Glutamatergic neuron (in vitro differentiated cells): ENCODE data around the gene DCUN1D2. TPM values are rescaled to one million over a fixed set of nuclear protein-coding genes. Genes with fewer than 3 reads are reported as not detected.

Experiments used
- DNase-seq: peaks from one replicate; pipeline ENCODE4 v3.0.0; 2022
- H3K27ac Mint-ChIP-seq: one replicate; pipeline ENCODE4 v1.8.0; 2020; ENCODE audit warnings: mild to moderate bottlenecking, mixed read lengths, inconsistent platforms; ENCODE audit not compliant: unreplicated experiment
- H3K27me3 Mint-ChIP-seq: one replicate; pipeline ENCODE4 v1.8.0; 2020; ENCODE audit warnings: mild to moderate bottlenecking, moderate library complexity, mixed read lengths, inconsistent platforms; ENCODE audit not compliant: unreplicated experiment
- H3K36me3 Mint-ChIP-seq: one replicate; pipeline ENCODE4 v1.8.0; 2020; ENCODE audit warnings: mild to moderate bottlenecking, mixed read lengths, inconsistent platforms; ENCODE audit not compliant: unreplicated experiment
- H3K4me1 Mint-ChIP-seq: one replicate; pipeline ENCODE4 v1.8.0; 2020; ENCODE audit warnings: mild to moderate bottlenecking, low read depth, mixed read lengths, inconsistent platforms; ENCODE audit not compliant: unreplicated experiment
- H3K4me3 Mint-ChIP-seq: one replicate; pipeline ENCODE4 v1.8.0; 2020; ENCODE audit warnings: mild to moderate bottlenecking, mixed read lengths, inconsistent platforms; ENCODE audit not compliant: unreplicated experiment
- H3K9me3 Mint-ChIP-seq: one replicate; pipeline ENCODE4 v1.8.0; 2020; ENCODE audit warnings: mild to moderate bottlenecking, moderate library complexity, mixed read lengths, inconsistent platforms; ENCODE audit not compliant: unreplicated experiment
- CTCF ChIP-seq: fragments of 200-600 bp; sonication (generic); IDR thresholded peaks from one replicate; pipeline ENCODE4 v1.5.0; 2021; ENCODE audit not compliant: partially characterized antibody, unreplicated experiment
- total RNA-seq: library from RNA; stranded (reverse); fragmentation: NEBNext Ultra II Directional; extraction: Animal tissue kit (Norgen Biotek cat#: 25700); gene quantifications from one replicate; pipeline ENCODE4 v1.2.1, GENCODE V29; 2021; ENCODE audit not compliant: unreplicated experiment

Gene DCUN1D2
- total RNA-seq, 1 donor from 2014 or later: 97.7 TPM

DNA sequence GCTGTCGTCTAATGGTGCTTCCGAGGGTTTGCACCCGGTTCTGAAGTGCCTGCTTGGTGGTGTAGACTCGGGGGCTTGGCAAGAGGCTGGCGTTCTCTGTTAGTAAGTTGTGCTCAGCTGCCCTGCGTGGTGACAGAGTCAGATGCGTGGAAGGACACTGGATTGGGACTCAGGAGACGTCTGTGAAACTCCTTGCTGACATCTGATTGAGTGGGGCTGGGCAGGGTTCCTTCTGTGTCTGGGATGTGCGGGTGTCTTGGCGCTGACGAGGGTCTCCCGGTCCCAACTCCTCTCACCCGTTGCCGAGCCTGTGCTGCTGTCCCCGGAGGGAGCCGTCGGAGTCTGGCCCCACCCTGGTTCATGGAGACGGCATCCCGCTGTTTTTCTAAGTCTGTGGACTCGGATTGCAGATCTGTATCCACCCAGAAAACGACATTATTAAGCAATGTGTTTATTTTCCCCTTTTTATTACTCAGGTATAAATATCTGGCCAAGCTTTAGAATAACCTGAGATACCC, 16.4 kb upstream of the DCUN1D2 start:
- H3K27ac Mint-ChIP-seq: peak overlapping the region; percentile 46
- no peak overlapping the region for H3K4me3 Mint-ChIP-seq
- no peak for DNase-seq
- no peaks in the 10 kb centered on the region for H3K9me3 Mint-ChIP-seq
- no peak for TF ChIP-seq CTCF
- peaks cover 3% of the 10 kb centered on the region for H3K36me3 Mint-ChIP-seq
- H3K4me1 Mint-ChIP-seq: peaks cover 15% of the 10 kb centered on the region
- H3K27me3 Mint-ChIP-seq: peaks cover 3% of the 10 kb centered on the region

DNA sequence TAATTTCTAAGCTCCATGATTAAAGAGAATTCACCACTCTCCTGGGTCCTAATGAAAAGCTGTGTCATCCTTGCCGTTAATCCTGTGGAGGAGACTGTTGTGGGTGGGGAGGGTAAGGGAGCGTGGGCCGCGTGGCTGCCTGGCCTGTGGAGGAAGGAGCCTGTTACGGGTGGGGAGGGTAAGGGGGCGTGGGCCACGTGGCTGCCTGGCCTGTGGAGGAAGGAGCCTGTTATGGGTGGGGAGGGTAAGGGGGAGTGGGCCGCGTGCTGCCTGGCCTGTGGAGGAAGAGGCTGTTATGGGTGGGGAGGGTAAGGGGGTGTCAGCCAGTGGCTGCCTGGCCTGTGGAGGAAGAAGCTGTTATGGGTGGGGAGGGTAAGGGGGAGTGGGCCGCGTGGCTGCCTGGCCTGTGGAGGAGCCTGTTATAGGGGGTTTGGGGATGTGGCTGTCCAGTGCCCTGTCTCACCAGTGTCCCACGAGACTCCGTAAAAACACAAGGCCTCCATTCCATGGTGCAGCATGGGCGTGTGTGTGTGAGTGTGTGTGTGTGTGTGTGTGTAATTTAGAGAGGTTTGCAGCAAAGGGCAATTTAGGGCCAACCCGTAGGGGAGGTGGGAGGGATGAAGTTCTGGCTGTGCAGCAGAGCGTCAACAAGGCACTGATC, 15.6 kb upstream of the DCUN1D2 start:
- no peak for DNase-seq

GRCh38 chr13:113502686-113503085, 12.2 kb upstream of the DCUN1D2 start:
- peaks cover 1% of the 10 kb centered on the region for H3K9me3 Mint-ChIP-seq
- H3K27me3 Mint-ChIP-seq: peaks cover 3% of the 10 kb centered on the region
- no peak overlapping the region for H3K4me3 Mint-ChIP-seq
- no peak for DNase-seq
- H3K27ac Mint-ChIP-seq: no peak overlapping the region
- H3K4me1 Mint-ChIP-seq: peaks cover 8% of the 10 kb centered on the region
- no peaks in the 10 kb centered on the region for H3K36me3 Mint-ChIP-seq
- no peak for TF ChIP-seq CTCF

More for the DNA sequence above, 15.6 kb upstream of the DCUN1D2 start:
- Mint-ChIP-seq H3K9me3 (no peaks in the 10 kb centered on the region), H3K4me3 (no peak overlapping the region), H3K36me3 (peaks cover 3% of the 10 kb centered on the region), H3K4me1 (peaks cover 15% of the 10 kb centered on the region), H3K27me3 (peaks cover 3% of the 10 kb centered on the region), H3K27ac (no peak overlapping the region)
- TF ChIP-seq CTCF: no peak

DNA sequence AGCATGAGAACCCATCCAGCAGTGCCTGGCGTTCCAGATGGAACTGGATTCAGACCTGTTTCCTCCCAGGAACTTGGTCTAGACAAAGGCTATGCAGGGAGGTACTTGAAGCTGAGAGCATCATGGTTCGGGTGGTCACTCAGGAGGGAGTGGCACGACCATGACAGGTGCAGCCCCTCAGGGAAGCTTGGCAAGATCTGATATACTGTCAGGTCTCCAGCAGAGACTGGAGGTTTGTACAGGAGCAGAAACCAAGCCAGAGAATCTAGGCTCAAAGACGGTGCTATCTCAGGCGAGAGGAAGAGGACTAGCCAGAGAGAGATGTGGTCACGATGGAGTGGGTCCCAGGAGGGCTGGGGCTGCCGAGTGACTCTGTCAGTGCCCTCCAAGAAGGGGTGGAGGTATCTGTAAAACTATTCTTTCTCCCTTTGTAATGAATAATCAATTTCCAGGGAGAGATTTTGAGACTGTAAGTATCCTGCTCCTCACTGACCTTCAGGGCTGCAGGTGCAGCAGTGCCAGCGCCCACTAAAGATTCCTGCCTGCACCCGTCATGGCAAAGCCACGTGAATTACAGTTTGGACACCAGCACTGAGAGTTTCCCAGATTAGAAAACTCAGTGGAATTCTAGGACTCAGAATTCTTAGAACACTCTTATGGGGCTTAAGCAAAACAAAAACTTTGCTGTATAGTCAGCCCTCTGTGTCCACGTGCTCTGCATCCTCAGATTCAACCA, 10.2 kb upstream of the DCUN1D2 start:
- peaks cover 5% of the 10 kb centered on the region for H3K4me1 Mint-ChIP-seq
- no peak overlapping the region for H3K27ac Mint-ChIP-seq
- H3K4me3 Mint-ChIP-seq: no peak overlapping the region
- no peaks in the 10 kb centered on the region for H3K36me3 Mint-ChIP-seq
- no peak for DNase-seq
- peaks cover 1% of the 10 kb centered on the region for H3K9me3 Mint-ChIP-seq
- TF ChIP-seq CTCF: no peak
- H3K27me3 Mint-ChIP-seq: no peaks in the 10 kb centered on the region

DNA sequence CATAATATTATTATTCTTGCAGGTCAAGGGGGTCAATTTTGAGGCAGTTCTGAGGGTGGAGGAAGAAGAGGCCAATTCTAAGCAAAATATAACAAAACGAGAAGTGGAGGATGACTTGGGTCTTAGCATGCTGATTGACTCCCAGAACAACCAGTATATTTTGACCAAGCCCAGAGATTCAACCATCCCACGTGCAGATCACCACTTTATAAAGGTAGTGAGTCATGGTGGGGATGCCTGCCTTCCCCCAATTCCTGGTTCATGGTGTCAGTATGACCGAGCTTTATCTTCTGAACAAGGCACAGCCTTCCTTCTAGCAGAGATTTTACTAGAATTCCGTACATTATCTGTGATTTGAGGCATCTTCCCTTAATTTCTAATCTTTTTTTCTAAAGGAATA, 9.4 kb upstream of the DCUN1D2 start:
- TF ChIP-seq CTCF: no peak
- Mint-ChIP-seq H3K9me3 (peaks cover 1% of the 10 kb centered on the region), H3K36me3 (no peaks in the 10 kb centered on the region), H3K4me1 (peaks cover 13% of the 10 kb centered on the region), H3K27ac (no peak overlapping the region), H3K27me3 (no peaks in the 10 kb centered on the region), H3K4me3 (no peak overlapping the region)
- DNase-seq: no peak
